NCI-H460 (cell line): ENCODE measurements around the gene TMEM144. TPM values are rescaled to one million over a fixed set of nuclear protein-coding genes. Genes with fewer than 3 reads are reported as not detected.

ENCODE experiments used
- DNase-seq: peaks from one replicate; pipeline ENCODE4 v3.0.0-alpha.2; 2016; ENCODE audit warnings: low read depth; ENCODE audit errors: extremely low read depth
- polyA plus RNA-seq: library from polyadenylated mRNA; depleted of rRNA; stranded (reverse); fragments of >200 nt; gene quantifications from 2 replicates; pipeline ENCODE4 v1.2.3, GENCODE V29; 2014; cell fraction: nucleus; rRNA removed
- total RNA-seq: library from RNA; depleted of rRNA; stranded (reverse); fragments of >200 nt; shearing (Covaris generic); gene quantifications from 2 replicates; pipeline ENCODE4 v1.2.3, GENCODE V29; 2014; rRNA removed

TMEM144 gene
- total RNA-seq, result 229 and 236 TPM in 2 replicates
- 91.2 and 143 TPM in 2 replicates for polyA plus RNA-seq

- peak; percentile 96 for DNase-seq
Observed at GRCh38 chr4:158209825-158210807, at the start of gene TMEM144. Gene TMEM144 (plus strand): TSS chr4:158210486. CDS start chr4:158212668, 2,182 bp downstream.

DNA sequence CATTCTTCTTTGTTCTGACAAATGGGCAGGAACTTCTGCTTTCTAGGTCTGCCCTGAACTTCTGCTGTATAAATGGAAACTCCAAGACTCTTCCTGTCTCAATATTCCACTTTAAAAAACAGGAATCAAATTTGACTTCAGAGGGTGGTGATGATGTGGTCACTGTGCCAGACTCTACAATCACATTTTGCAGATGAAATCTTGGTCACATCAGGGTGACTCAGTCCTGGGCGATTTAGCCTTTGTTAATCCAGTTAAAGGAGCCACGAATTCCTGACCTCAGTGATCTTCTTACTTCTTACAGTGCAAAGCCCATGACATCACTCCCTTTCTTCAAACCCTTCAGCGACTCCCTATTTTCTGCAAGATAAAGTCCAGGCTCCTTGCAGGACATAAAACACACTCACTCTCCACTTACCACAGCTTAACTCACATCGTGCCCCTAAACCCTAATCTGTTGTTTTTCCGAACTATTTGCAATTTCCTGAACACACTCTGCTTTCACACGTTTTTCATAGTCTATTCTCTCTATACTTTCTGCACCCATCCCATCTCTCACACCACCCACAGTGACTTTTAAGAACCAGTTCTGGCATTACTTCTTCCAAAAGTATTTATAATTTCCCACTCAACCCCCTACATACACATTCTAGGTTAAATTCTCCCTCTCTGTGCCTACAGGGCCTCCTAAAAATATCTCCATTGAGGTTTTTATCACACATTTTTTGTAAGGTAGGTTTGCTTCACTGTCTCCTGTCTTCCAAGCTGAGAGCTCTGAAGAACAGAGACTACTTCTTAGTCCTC, 48.5 kb upstream of the TMEM144 start:
- peak; percentile 84 for DNase-seq

- DNase-seq, result no peak
Observed at GRCh38 chr4:158162631-158163030, 47.7 kb upstream of the TMEM144 start.

DNA sequence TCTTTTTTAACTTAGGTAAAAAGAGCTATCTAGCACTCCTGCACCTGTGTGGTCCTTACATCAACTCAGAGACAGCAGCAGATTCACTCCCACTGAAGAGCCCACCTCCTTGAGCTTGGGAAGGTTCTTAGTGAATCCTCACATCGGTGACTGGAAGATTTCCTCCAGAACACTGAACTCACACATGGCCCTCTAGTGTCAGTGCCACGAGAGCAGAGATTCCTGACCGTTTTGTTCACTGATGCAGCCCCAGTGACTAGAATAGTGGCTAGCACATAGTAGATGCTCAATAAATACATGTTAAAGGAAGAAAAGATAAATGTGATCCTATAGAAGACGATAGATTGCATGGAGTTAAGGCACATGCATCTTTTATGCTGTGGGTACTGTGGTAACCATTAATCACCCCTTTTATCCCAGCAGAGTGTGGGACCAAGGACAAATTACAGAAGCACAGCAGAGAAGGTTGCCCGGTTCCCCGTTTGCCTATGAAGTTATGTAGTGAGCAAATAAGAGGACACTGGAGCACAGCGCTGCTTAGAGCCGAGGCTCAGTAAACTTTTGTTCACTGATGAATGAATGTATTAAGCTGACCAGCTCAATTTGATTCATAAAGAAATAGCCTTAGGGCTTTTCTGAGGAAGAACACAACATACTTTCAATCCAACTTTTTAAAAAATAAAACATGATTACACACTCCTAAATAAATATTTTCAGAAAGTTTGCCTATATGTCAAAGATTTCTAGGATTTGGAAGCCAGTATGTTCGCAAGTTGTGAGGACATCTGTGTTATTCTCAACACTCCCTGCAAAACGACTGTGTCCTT, 46.1 kb upstream of the TMEM144 start:
- no peak for DNase-seq

GRCh38 chr4:158164768-158165213, 45.5 kb upstream of the TMEM144 start:
- no peak for DNase-seq

- no peak for DNase-seq
Observed at GRCh38 chr4:158166701-158167100, 43.6 kb upstream of the TMEM144 start.

DNA sequence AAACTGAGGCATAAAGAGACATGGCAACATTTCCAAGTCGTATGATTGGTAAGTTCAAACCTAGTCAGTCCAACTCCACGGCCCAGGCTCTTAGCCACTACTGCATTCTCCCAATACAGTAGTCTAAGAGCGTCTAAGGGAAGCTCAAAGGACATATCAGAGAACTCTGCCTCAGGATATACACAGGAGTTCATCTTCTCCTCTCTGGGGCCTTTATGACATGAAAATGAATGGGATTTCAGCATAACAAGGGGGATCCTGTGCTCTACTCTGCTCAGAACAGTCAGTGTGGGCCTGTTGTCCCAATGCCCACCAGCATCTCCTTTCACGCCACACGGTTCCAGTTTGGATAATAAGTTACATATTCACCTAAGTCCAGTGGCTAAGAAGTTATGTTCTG, 41.7 kb upstream of the TMEM144 start:
- DNase-seq, result no peak

DNA sequence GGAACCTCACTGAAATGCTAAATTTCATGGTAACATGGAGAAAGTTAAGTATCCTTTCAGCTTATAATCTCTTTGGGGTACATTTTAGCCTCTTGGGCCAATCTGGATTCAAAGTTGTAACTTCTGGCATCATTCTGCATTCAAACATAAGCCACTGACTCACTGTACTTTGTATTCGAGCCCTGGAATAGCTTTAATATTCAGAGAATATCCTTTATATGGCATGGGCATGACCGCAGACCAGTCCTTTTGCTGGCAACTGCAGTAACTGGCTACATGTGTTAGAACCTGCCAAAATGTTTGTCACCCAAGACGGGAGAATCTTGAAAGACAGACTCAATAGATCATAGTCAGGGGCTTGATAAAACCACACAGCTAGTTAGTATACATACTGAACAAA, 40.8 kb upstream of the TMEM144 start:
- DNase-seq, result no peak

DNA sequence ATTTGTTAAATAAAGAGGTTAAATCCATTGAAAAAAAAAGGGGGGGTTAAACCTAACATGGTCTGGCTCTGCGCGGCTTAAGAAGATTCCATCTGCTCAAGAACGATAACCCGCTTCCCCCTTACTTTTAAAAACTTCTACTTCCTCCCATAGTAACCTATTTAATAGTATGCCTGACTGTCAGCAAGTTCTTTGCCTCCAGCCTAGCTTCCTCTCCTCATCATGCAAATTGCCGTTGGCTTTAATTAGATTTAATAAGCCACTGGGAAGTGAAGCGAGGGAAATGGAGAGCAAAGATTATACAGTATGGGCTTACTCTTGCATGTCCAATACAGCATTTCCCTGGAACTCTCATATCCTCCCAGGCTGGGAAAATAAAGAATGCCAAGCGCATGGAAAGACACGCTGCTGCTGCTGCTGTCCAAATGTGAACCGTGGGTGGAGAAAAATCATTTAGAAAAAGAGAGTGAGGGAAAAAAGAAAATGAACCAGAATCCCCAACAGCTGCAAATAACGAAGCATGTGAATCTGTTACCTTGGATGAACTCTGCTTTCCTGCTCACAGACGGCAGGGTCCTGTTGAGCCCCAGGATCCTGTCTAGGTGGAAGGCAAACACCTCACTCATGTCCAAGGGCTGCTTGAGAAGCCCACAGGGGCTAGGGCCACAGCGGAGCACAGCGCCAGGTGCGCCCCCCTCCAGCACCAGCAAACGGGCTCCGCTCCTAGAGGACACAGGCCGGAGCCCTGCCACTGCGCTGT, 40.2 kb upstream of the TMEM144 start:
- no peak for DNase-seq

GRCh38 chr4:158170691-158171561, 39.4 kb upstream of the TMEM144 start:
- no peak for DNase-seq

DNA sequence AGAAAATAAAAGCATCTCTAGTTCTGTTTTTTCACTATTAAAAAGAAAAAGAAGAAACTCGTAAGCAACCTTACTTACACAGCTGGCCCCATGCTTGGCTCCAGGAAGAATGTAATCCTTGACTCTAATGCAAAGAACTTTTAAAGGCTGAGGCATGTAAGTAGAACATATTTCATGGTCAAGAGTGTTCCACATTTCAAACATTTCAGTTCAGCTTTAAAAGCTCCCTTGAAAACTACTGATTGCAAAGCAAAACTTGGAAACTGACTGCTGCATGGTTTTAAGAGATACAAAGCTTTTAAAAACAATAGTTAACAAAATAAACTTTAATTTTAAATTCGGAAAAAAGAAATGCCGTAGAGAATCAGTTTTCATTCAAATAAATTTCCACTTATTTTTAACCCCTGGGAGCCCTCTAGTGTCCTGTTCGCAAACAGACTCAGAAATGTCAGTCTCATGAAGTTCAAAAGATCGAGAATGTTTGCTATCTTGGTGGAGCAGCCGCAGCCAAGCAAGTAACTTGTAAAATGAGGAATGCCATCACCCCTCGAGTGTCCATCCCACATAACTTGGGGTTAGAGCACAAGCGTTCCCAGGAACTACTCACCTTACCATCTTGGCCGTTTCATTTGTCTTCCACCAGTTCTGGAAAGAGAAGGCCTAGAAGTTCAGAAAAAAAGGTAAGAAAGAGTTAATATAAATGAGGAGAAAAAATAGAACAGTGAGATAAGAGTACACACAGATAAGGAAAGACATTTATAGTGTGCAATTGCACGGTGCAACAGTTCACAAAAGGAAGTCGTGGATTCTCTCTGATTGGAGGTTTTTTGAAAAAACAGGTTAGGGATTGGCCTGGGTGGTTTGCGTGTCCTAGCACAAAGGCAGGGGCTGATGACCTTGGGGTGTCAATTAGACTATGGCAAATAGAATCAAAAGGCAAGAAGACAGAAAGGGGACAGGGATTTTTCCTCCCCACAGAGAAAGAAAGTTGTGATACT, 37.7 kb upstream of the TMEM144 start, which contains the start of gene GASK1B:
GASK1B (minus strand) TSS at position 765 of the 998 bp plus-strand sequence. CDS start 1,650 bp downstream, outside the sequence.
- DNase-seq, result peak; percentile 68

DNA sequence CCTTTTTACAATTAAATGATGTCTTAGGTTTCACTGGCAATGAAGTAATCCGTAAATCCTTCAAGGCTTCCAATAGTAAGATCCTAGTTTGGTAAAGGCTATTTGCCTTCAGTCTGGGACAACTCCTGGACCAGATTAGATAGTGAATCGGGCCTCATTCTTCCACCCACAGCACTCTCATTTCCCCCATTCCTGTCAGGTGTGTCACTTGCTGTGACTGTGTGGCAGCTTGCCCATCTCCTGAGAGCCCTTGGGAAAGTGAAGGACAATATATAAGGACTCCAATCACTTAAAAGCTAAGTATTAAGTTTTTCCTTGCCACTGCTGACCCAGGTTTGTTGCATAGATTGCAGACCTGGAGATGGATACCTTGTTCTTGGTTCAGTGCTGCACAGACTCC, 34.2 kb upstream of the TMEM144 start:
- DNase-seq, result no peak

DNA sequence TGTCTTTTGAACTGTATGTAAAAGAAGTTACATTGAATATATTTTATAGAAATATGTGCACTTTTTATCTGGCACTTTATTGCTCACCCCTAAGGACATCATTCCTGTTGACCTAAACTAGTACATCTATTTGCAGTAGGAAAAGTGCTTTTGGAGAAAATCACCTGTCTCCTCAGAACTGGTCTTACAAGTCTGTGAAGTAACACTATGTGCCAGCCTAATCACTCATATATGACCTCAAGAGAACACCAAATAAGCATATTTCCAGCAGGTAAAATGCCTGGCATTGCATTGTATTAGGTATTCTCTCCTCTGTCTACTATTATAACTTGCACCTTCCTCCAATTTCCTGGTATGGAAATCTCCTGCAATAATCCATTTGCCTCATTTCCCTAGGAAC, 33.5 kb upstream of the TMEM144 start:
- no peak for DNase-seq

- DNase-seq, result no peak
Observed at GRCh38 chr4:158179465-158179864, 30.8 kb upstream of the TMEM144 start.

- no peak for DNase-seq
Observed at GRCh38 chr4:158181906-158182305, 28.4 kb upstream of the TMEM144 start.

GRCh38 chr4:158182736-158183135, 27.6 kb upstream of the TMEM144 start:
- no peak for DNase-seq

DNA sequence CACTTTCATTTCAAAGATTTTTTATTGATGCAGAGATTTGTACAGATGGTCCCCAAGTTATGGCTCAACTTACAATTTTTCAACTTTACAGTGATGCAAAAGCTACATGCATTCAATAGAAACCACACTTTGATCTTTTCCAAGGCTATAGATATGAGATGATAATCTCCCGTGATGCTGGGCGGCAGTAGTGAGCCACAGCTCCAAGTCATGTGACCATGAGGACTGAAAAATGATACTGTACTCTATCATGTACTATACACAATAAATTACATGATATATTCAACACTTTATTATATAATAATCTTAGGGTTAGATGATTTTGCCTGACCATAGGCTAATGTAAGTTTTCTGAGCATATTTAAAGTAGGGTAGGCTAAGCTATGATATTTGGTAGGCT, 23.5 kb upstream of the TMEM144 start:
- no peak for DNase-seq
